LHCN-M2 (cell line): ENCODE results near the gene JAK1. TPM values are rescaled to one million over a fixed set of nuclear protein-coding genes. Genes with fewer than 3 reads are reported as not detected.
"Not testable (repeated sequence)": the region's sequence is repeated elsewhere in the genome, so short reads cannot be mapped to it uniquely, and the experiment has no call there.

ENCODE experiments used
- DNase-seq: peaks from one replicate; pipeline ENCODE4 v3.0.0-alpha.2; 2012; ENCODE audit warnings: low read depth
- polyA plus RNA-seq: library from polyadenylated mRNA; unstranded; fragments of >200 nt; gene quantifications from one replicate; pipeline ENCODE4 v1.2.1, GENCODE V29; 2012; ENCODE audit warnings: missing spikeins
- total RNA-seq: library from RNA; depleted of rRNA; stranded (reverse); fragments of >200 nt; gene quantifications from 2 replicates; pipeline ENCODE4 v1.2.3, GENCODE V29; 2014; rRNA removed

JAK1 gene
- total RNA-seq, result 64.8 and 67.6 TPM in 2 replicates
- polyA plus RNA-seq, result 35.8 TPM

- DNase-seq, result peak; percentile 68
Observed at GRCh38 chr1:64966158-64966971, at the start of gene JAK1. Gene JAK1 (minus strand): TSS chr1:64966549. CDS start chr1:64886264, 80,285 bp downstream.

- DNase-seq, result no peak
Observed at GRCh38 chr1:65014321-65014720, 48.0 kb upstream of the JAK1 start.

DNA sequence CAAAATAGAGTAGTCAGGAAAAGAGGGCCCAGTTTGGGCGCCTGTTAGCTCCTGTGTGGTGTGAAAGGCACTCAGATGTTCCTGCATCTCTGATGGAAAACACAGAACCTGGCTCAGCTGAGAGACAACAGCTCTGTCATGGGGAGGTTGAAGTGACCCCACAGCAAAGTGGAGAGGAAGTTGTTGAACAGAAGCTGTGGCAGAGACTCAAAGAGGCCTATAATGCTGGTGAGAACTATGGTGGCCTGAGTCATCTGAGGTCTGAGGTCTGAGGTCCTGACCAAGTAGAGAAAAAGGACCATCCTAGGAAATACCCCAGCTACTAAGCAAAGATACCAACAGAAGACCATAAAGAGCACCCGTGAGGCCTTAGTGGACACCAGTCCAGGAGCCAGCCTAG lies 45.6 kb upstream of the JAK1 start:
- DNase-seq, result no peak

DNA sequence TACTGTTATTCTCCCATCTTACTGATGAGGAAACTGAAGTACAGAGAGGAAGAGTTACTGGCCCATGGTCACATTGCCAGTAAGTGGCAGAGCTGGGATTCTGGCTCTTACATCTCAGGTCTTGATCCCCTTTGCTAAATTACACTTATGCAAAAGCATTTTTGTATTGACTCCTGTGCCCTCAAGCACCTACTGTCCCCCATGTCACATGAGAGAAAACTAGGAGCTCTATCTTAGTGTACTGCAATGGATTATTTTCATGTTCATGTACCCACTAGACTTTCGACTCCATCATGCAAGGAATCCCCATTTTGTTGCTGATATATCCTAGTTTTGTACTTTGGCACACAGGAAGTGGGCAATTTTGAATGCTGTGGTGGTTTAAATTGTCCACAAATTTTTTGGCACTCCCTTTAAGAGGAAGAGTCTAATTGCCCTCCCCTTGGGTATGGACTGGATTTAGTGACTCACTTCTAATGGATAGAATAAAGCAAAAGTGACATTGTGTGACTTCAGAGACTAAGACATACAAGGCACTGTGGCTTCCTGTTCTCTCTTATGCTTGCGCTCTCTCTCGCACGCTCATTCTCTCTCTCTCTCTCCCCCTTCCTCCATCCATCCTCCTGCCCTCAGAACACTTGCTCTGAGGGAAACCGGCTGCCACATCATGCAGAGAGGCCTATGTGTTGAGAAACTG lies 43.5 kb upstream of the JAK1 start:
- peak; percentile 9 for DNase-seq

DNA sequence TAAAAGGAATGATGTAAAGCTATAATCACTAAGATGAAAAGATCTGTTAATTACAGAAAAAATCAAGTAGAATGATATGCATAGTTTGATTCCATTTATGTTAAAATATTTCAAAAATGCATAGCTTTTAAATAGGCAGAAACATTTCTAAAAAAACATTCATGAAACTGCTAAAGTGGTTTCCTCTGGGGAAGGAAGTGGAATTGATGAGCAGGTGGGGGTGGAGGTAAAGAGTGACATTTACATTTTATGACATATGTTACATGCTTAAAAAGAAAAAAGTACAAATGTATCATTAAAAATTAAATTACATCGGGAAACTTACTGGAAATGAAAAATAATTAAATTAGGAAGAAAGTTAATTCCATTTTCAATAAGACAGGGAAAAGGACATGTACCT lies 42.8 kb upstream of the JAK1 start:
- DNase-seq, result no peak

- no peak for DNase-seq
Observed at GRCh38 chr1:65006806-65007205, 40.5 kb upstream of the JAK1 start.

- no peak for DNase-seq
Observed at GRCh38 chr1:65003316-65003664, 36.9 kb upstream of the JAK1 start.

GRCh38 chr1:65002508-65003315 lies 36.4 kb upstream of the JAK1 start:
- peak; percentile 52 for DNase-seq

DNA sequence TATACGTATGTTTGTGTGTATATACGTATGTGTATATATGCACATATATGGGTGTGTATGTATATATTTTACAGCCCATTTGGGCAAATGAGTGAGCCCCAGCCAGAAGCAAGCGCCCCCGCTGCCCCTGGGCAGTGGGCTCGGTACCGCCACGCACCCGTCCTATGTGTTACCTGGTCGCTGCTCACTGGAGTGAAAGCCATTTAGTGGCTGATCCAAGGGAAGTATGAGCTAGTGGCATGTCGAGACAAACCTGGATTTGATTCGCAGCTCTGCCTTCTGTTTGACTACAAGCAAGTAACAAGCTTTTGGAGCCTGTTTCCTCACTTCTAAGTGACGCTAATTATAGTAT lies 35.8 kb upstream of the JAK1 start:
- no peak for DNase-seq

GRCh38 chr1:65001231-65001792 lies 35.0 kb upstream of the JAK1 start:
- DNase-seq, result no peak

DNA sequence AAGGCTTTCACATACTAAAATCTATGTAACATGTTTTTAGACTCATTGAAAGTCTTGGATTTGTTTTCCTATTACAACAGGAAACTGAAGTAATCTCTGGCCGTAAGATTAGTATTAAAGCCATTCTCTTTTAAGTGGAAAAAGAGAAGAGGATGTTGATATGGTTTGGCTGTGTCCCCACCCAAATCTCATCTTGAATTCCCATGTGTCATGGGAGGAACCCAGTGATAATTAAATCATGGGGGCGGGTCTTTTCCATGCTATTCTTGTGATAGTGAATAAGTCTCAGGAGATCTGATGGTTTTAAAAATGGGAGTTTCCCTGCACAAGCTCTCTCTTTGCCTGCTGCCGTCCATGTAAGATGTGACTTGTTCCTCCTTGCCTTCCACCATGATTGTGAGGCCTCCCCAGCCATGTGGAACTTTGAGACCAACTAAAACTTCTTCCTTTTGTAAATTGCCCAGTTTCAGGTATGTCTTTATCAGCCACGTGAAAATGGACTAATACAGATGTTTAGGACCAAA lies 32.1 kb upstream of the JAK1 start:
- DNase-seq, result not testable (repeated sequence)

DNA sequence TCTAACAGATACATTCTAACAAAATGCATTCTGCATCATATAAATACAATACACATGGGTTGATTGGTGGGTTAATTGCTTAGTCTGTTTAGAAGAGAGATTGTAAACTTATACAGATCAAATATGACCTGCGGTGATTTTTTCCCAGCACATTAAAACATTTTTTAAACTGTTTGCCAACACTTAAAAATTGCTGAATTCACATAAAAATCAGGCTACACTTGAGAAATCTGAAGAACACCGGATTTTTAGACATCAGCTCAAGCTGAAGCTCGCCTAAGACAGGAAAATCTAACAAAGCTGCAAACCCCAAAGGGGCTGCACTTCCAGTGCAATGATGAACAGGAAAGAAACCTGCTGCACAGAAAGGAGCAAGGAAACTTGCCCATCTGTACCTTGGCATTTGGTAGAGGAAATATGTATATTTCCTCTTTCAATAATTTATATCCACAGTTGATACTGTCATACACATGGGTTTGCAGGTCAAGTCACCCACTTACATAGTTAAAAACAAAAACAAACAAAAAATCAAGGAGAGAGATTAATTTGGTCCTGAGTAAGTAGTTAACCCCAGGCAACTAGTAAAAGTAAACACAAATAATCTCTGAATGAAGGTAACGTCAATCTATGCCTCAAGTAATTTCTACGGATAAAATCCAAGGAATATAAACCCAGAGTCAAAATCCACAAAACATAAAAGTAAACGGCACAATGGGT lies 30.4 kb upstream of the JAK1 start:
- DNase-seq, result no peak

- no peak for DNase-seq
Observed at GRCh38 chr1:64995316-64995715, 29.0 kb upstream of the JAK1 start.

- DNase-seq, result peak; percentile 18
Observed at GRCh38 chr1:64986903-64987871, 20.8 kb upstream of the JAK1 start.

DNA sequence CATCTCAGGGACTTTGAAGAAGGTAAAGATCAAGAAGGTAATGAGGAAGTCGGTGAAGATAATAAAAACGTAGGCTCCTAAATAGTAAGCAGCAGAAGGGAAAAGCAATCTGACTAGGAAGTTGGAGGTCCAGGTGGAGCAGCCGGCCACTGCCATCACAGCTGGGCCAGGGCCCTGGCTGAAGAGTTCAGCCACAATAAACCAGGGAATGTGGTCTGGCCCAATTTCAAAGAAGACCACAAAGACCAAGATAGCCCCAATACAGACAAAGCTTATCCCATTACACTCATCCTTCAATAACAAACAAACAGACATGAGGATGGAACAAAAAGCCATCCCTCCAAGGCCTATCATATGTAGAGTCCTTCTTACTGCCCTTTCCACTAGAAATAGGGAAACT lies 18.4 kb upstream of the JAK1 start:
- DNase-seq, result peak; percentile 26

DNA sequence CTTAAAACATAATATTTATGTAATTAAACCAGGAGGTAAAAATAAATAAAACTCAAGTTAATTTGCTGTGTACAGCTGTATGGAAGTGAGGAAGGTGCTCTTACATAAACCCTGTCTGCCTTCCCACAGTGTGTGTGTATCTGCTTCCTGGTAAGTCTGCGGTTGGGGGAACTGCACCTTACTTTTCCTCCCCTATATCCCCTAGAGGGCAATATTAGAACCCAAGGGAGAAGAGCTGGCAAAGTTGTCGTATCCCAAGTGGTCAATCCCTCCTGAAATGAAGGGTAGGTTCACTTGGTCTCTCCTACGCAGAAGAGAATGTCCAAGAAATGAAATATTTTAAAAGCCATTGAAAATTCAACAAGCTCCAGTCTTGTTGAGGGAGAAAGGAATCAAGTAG lies 17.8 kb upstream of the JAK1 start:
- DNase-seq, result no peak

GRCh38 chr1:64983110-64983509 lies 16.8 kb upstream of the JAK1 start:
- DNase-seq, result no peak

- no peak for DNase-seq
Observed at GRCh38 chr1:64981601-64982533, 15.5 kb upstream of the JAK1 start.
